GM12875 (cell line): Measurements from ENCODE around the gene LIM2.

Source experiments
- H3K4me3 ChIP-seq: one replicate; pipeline ENCODE4 v1.5.1; 2011; ENCODE audit warnings: low read depth, low read length, control low read depth
- TF ChIP-seq, protein P1 (sequence below): IDR thresholded peaks from 2 replicates; pipeline ENCODE4 v1.5.1; 2011; ENCODE audit warnings: low read depth, mild to moderate bottlenecking, control low read depth, inconsistent platforms, low read length, moderate library complexity, borderline replicate concordance; ENCODE audit not compliant: insufficient read depth

LIM2 gene

DNA sequence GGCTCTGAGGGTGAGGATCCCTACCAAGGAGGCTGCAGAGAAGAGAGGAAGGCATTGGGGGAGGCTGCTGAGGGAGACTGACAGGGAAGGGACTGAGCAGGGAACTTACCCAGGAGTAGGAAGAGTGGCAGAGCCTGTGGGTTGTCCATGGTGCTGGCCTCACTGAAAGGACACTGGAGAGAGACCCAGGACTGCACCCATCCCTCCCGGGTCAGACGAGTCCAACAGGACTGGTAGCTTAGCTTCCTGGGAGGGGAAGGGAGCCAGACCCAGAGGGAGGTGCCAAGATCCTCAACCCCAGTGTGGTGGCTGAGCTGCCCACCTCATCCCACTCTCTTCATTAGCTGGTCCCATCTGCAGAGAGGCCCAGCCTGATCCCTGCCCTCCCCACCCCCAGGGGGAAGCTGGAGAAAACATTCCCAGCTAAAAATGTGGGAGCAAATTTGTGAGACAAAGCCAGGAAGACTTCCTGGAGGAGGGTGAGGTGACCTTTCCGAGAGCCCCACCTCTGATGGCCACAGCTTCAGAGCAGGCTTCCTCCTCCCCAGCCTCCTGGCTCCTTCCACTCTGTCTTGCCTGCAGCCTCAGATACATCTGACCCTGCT is 45.7 kb downstream of the LIM2 start, which contains the start of gene VSIG10L:
Gene VSIG10L (minus strand): TSS at position 164 of the 605 bp plus-strand sequence. CDS start 15 bp downstream, at position 149.
- TF ChIP-seq, protein P1, sequence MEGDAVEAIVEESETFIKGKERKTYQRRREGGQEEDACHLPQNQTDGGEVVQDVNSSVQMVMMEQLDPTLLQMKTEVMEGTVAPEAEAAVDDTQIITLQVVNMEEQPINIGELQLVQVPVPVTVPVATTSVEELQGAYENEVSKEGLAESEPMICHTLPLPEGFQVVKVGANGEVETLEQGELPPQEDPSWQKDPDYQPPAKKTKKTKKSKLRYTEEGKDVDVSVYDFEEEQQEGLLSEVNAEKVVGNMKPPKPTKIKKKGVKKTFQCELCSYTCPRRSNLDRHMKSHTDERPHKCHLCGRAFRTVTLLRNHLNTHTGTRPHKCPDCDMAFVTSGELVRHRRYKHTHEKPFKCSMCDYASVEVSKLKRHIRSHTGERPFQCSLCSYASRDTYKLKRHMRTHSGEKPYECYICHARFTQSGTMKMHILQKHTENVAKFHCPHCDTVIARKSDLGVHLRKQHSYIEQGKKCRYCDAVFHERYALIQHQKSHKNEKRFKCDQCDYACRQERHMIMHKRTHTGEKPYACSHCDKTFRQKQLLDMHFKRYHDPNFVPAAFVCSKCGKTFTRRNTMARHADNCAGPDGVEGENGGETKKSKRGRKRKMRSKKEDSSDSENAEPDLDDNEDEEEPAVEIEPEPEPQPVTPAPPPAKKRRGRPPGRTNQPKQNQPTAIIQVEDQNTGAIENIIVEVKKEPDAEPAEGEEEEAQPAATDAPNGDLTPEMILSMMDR: no peak
- H3K4me3 ChIP-seq: no peak within 1 kb of the TSS

DNA sequence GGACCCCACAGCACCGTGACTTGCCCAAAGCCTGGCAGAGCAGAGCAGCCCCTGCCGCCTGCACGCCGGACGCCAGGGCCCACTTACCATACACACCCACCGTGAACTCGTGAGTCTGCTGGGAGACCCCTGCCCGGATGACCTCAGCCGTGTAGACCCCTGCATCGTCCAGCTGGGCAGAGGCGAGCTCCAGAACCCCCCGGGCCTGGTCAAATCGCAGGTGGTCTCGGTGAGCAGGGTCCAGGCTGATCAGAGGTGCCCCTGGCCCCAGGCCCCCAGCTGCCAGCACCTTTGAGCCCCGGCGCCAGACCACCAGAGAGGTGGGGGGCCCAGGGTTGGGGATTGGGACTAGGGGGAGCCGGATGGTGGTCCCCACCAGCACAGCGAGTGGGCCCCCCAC is 46.7 kb downstream of the LIM2 start:
- H3K4me3 ChIP-seq: no peak overlapping the region
- TF ChIP-seq, protein P1: no peak

DNA sequence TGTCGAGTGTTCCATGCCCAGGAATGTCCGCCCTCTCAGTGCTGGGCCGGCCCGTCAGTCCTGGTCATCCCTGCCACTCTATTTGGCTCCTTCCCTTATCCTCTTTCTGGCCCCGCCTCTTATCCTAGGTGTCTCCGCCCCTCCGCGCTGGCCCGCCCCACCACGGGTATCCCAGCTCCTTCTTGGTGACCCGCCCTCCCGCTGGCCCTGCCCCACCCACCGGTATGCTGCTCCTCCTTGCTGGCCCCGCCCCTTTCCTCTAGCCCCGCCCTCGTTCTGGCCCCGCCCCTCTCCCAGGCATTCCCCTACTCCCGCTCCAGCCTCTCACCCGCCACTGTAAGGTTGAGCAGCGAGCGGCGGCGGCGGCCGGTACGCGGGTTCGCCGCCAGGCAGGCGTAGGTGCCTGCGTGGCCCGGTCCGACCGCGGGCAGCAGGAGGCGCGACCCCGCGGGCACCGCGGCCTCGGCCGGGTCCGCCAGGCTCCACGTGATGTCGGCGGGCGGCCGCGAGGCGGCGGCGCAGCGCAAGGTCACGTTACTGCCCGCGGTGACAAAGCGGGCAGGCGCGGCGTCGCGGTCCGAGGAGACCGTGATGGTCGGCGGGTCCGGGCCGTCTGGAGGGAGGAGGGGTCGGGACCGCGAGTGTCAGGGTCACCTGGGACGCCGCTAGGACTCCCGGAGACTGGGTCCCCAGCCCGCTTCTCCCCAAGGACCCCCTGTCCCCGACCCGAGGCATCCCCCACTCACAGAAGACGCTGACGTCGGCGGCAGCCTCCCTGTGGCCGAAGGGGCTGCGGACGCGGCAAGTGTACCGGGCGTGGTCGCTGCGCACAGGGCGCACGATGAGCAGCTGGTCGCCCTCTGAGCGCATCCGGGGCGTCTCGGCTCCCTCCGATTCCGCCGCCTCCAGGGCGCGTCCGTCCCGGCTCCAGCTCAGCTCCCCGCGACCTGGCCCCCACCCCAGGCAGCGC is 47.8 kb downstream of the LIM2 start:
- TF ChIP-seq, protein P1: peak; percentile 48; the same call in 1 of the 2 replicates
- H3K4me3 ChIP-seq: peak overlapping the region; percentile 56

DNA sequence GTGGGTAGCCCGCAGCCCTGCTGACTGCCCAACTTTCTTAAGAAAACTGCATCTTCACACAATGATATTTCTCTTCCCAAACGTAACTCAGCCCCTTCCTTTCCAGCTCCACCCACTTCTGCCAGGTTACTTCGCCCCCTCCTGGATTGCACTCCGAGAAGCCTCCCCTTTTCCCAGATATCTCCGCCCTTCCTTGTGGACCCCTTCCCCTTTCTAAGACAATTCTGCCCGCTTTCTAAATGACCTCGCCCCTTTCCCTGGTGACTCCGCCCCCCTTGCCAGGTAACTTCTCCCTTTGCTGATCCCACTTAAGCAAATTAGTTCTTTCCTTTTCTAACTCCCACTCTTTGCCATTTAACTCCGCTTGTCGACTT is 48.5 kb downstream of the LIM2 start:
- H3K4me3 ChIP-seq: peak overlapping the region; percentile 56
- TF ChIP-seq, protein P1: no peak

- H3K4me3 ChIP-seq: peak overlapping the region; percentile 56
- TF ChIP-seq, protein P1: peak; percentile 86
Observed at GRCh38 chr19:51338563-51339312, 49.0 kb downstream of the LIM2 start.

DNA sequence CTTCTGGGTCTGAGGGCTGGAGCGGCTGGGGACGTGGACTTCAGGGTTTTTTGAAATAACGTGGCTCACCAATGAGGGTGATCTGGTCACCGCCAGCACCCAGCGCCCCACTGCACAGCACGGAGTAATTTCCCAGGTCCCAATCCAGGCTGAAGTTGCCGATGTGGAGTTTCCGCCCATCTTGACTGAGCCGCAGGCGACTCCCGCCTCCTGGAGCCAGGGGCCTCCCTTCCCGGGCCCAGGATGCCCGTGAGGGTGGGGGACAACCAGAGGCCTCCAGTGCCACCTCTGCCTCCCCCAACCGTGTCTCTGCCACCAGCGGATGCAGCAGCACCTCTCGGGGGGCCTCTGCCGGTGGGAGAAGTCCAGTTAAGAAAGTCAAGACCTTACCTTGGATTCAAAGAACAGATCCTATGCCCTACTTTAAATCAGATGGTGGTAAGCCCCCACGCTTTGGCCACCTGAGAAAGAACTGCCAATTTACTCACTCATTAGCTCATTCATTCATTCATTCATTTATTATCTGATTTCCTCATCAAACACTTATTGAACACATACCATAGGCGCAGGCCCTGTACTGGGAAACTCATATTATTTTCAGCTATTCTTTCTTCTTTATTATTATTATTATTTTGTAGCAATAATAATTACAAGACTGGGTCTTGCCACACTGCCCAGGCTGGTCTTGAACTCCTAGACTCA is 49.8 kb downstream of the LIM2 start:
- TF ChIP-seq, protein P1: no peak

More for the DNA sequence above, 49.8 kb downstream of the LIM2 start:
- H3K4me3 ChIP-seq: no peak overlapping the region
